DND-41 (cell line): ENCODE measurements around the gene TRRAP.

Experiments
- ATAC-seq: fragments of 200-7000 bp; cut with Tn5 transposase; 3 replicates; pipeline ENCODE4 v1.9.1; 2021; ENCODE audit warnings: low read depth; ENCODE audit not compliant: insufficient read depth
- DNase-seq: peaks from one replicate; pipeline ENCODE4 v3.0.0-alpha.2; 2020
- H2AFZ ChIP-seq: 2 replicates; pipeline ENCODE4 v1.6.0; 2012; ENCODE audit warnings: low read depth, low read length
- H3K27ac ChIP-seq: 2 replicates; pipeline ENCODE4 v1.5.1; 2012; ENCODE audit warnings: low read length, inconsistent platforms
- H3K27me3 ChIP-seq: fragments of 200-600 bp; sonication (generic); 2 replicates; pipeline ENCODE4 v1.6.0; 2012; ENCODE audit warnings: low read length, mild to moderate bottlenecking, inconsistent platforms; ENCODE audit not compliant: insufficient read depth, poor library complexity
- H3K36me3 ChIP-seq: 2 replicates; pipeline ENCODE4 v1.5.1; 2012; ENCODE audit warnings: low read length, inconsistent platforms; ENCODE audit not compliant: insufficient read depth
- H3K4me1 ChIP-seq: 2 replicates; pipeline ENCODE4 v1.5.1; 2012; ENCODE audit warnings: mild to moderate bottlenecking, low read length; ENCODE audit not compliant: insufficient read depth
- H3K4me2 ChIP-seq: 2 replicates; pipeline ENCODE4 v1.6.0; 2012; ENCODE audit warnings: mild to moderate bottlenecking, moderate library complexity, low read length, inconsistent platforms; ENCODE audit not compliant: insufficient read depth
- H3K4me3 ChIP-seq, 2 experiments: fragments of 200-600 bp in 1 of 2; shearing (Covaris generic) in 1 of 2; 2 replicates each; pipeline ENCODE4 v1.5.1; 2012 to 2016; ENCODE audit warnings: inconsistent platforms in 2 of 2, low read length in 2 of 2, mild to moderate bottlenecking in 2 of 2, low read depth in 1 of 2, moderate library complexity in 1 of 2
- H3K79me2 ChIP-seq: 2 replicates; pipeline ENCODE4 v1.6.0; 2012; ENCODE audit warnings: low read length, inconsistent platforms; ENCODE audit not compliant: insufficient read depth
- H3K9ac ChIP-seq: 2 replicates; pipeline ENCODE4 v1.6.0; 2012; ENCODE audit warnings: low read depth, mild to moderate bottlenecking, inconsistent platforms, low read length, moderate library complexity
- H3K9me3 ChIP-seq: 2 replicates; pipeline ENCODE4 v1.5.1; 2012; ENCODE audit warnings: low read length, moderate library complexity, mild to moderate bottlenecking, inconsistent platforms; ENCODE audit not compliant: insufficient read depth, severe bottlenecking
- H4K20me1 ChIP-seq: 2 replicates; pipeline ENCODE4 v1.6.0; 2012; ENCODE audit warnings: low read length; ENCODE audit not compliant: insufficient read depth
- EZH2 ChIP-seq: IDR thresholded peaks from 3 replicates; pipeline ENCODE4 v1.6.1; 2012; ENCODE audit warnings: borderline replicate concordance, low read depth, mild to moderate bottlenecking, moderate library complexity, low read length, inconsistent platforms; ENCODE audit not compliant: severe bottlenecking
- TF ChIP-seq, protein P1 (sequence below): IDR thresholded peaks from 2 replicates; pipeline ENCODE4 v1.5.1; 2012; ENCODE audit warnings: borderline replicate concordance, low read length, moderate library complexity, mild to moderate bottlenecking; ENCODE audit not compliant: poor library complexity, severe bottlenecking; ENCODE audit errors: extremely low read depth

The TRRAP gene

DNA sequence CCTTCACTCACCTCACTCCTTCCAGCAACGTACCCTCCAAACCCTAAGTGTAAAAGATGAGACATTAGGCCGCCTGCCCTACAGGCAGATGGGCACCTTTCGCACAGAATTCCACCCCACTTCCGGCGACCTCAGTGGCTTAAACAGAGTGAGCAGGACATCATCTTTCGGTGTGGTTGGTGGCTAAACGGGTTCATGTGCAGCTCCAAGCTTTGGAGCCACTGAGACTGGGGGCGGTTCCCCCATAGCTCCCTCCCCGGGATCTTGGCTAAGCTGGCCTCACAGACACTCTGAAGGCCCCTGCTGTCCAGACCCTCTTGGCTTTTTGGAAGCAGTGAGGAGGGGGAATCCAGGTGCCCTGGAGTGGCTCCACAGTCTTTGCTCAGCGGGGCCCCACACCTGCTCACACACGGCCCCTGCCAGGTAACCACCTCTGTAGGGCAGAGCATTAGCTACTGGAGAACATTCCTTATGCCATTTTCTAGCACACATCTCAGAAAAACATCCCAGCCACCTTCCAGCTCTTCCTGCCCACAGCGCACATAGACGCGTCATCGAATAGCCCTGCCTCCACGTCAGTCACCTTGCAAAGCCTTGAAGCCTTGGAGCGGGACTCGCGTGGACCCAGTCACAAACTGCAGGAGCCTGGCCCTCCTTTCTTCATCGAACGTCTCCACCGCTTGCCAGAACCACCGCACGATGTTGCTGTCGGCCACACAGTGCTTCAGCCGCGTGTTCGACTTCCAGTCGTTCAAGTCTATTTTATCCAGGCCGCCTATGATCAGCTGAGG, 156.8 kb downstream of the TRRAP start:
- H4K20me1 ChIP-seq, result peaks cover 8% of the 10 kb centered on the region; the same call in 1 of the 2 replicates
- ATAC-seq, result no peak
- no peaks in the 10 kb centered on the region for H3K27me3 ChIP-seq
- H3K9me3 ChIP-seq, result no peaks in the 10 kb centered on the region
- H3K36me3 ChIP-seq, result peaks cover 98% of the 10 kb centered on the region
- H2AFZ ChIP-seq, result no peak overlapping the region
- no peak overlapping the region for H3K4me2 ChIP-seq
- TF ChIP-seq EZH2, result no peak
- TF ChIP-seq, protein P1, sequence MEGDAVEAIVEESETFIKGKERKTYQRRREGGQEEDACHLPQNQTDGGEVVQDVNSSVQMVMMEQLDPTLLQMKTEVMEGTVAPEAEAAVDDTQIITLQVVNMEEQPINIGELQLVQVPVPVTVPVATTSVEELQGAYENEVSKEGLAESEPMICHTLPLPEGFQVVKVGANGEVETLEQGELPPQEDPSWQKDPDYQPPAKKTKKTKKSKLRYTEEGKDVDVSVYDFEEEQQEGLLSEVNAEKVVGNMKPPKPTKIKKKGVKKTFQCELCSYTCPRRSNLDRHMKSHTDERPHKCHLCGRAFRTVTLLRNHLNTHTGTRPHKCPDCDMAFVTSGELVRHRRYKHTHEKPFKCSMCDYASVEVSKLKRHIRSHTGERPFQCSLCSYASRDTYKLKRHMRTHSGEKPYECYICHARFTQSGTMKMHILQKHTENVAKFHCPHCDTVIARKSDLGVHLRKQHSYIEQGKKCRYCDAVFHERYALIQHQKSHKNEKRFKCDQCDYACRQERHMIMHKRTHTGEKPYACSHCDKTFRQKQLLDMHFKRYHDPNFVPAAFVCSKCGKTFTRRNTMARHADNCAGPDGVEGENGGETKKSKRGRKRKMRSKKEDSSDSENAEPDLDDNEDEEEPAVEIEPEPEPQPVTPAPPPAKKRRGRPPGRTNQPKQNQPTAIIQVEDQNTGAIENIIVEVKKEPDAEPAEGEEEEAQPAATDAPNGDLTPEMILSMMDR, result no peak
- no peak overlapping the region for H3K27ac ChIP-seq
- no peaks in the 10 kb centered on the region for H3K79me2 ChIP-seq
- H3K4me1 ChIP-seq, result no peaks in the 10 kb centered on the region
- H3K9ac ChIP-seq, result no peak overlapping the region
- no peak overlapping the region for H3K4me3 ChIP-seq
- no peak for DNase-seq

DNA sequence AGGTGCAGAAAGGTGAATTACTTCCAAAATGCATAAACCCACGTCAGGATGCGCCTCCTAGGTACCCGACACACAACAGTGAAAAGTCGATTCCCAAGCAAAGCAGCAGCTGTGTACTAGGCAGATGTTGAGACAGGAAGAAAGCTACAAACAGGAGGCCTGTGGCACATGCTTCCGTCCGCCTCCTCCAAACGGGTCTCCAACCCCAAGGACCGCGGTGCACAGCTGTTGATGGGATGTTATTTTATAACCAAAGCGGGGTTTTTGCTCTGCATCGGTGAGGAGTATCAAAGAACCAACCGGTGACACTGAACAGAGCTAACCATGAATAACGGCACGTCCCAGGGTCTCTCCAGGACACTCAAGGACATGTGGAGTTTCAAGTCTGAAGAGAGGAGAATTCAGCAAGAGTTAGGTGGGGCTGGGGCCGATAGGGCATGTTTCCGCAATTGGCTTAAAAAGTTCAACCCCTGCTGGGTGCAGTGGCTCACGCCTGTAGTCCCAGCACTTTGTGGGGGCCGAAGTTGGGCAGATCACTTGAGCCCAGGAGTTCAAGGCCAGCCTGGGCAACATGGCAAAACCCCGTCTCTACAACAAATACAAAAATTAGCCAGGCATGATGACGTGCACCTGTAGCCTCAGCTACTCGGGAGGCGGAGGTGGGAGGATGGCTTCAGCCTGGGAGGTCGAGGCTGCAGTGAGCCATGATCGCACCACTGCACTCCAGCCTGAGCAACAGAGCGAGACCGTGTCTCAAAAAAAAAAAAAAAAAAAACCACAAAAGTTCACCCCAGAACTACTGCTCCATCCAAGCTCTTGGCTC, 157.6 kb downstream of the TRRAP start:
- Histone ChIP-seq H3K4me1 (no peaks in the 10 kb centered on the region), H3K4me3 (no peak overlapping the region), H3K9ac (no peak overlapping the region), H3K4me2 (no peak overlapping the region), H4K20me1 (peaks cover 8% of the 10 kb centered on the region; the same call in 1 of the 2 replicates), H2AFZ (no peak overlapping the region), H3K36me3 (peaks cover 98% of the 10 kb centered on the region), H3K27me3 (no peaks in the 10 kb centered on the region), H3K9me3 (no peaks in the 10 kb centered on the region), H3K79me2 (no peaks in the 10 kb centered on the region), H3K27ac (no peak overlapping the region)
- ATAC-seq, result no peak
- DNase-seq, result no peak
- TF ChIP-seq EZH2, result no peak
- TF ChIP-seq, protein P1, result no peak

DNA sequence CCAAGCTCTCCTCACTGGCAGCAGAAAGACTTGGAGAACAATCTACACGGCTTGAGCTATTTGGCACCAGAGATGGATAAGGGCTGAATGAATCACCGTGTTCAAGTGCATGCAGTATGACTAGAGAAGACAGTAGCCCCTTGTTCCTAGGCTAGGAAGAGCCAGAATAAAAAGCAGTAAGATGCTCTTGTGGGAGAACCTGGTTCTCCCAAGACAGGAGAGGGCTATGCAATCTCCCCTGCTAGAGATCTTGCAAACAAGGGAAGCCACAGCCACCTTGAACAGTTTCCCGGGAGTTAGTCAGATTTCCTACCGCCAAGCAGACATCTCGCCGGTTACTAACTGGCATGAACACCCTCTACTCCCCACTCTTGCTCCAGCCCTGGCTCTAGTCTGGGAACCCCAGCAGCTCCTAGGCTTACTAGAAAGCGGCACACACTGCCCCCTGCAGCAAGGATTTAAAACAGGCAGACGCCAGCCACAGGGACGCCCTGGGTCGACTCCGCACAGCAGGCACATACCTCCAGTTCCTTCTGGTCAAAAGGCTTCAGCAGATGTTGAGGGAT, 158.3 kb downstream of the TRRAP start:
- peak; percentile 56; the same call in 2 of the 3 replicates for ATAC-seq
- H3K4me3 ChIP-seq, result no peak overlapping the region
- no peaks in the 10 kb centered on the region for H3K9me3 ChIP-seq
- H3K27ac ChIP-seq, result no peak overlapping the region
- no peaks in the 10 kb centered on the region for H3K4me1 ChIP-seq
- no peaks in the 10 kb centered on the region for H3K79me2 ChIP-seq
- H3K4me2 ChIP-seq, result no peak overlapping the region
- TF ChIP-seq, protein P1, result peak; percentile 57
- no peak for TF ChIP-seq EZH2
- peak; percentile 30 for DNase-seq
- no peak overlapping the region for H3K9ac ChIP-seq
- H3K36me3 ChIP-seq, result peaks cover 97% of the 10 kb centered on the region
- peaks cover 8% of the 10 kb centered on the region; the same call in 1 of the 2 replicates for H4K20me1 ChIP-seq
- no peak overlapping the region for H2AFZ ChIP-seq
- no peaks in the 10 kb centered on the region for H3K27me3 ChIP-seq
